ENCODE data around the gene SH3GL1.

Gene SH3GL1

GRCh38 chr19:4313847-4314490 is 86.4 kb downstream of the SH3GL1 start:
- DNase-seq (ENCODE audit: low read depth): no peak
- TF ChIP-seq CTCF (IDR thresholded peaks at IDR 0.05; ENCODE audit: low read depth, low read length, missing control alignments): no peak
- no peak overlapping the region for H3K4me3 ChIP-seq (ENCODE audit: low read depth, low read length)
